GM23248 (cell line): ENCODE results near the gene KCNIP3.

ENCODE experiments used
- EZH2 ChIP-seq: fragments of 200-600 bp; sonication (generic); IDR thresholded peaks from 2 replicates; pipeline ENCODE4 v1.6.1; 2018; ENCODE audit warnings: antibody characterized with exemption, mild to moderate bottlenecking; ENCODE audit not compliant: insufficient read depth, poor library complexity, severe bottlenecking
- EZH2phosphoT487 ChIP-seq: fragments of 200-600 bp; sonication (generic); IDR thresholded peaks from 2 replicates; pipeline ENCODE4 v1.6.1; 2018; ENCODE audit warnings: antibody characterized with exemption, moderate library complexity, mild to moderate bottlenecking, low read depth; ENCODE audit not compliant: insufficient read depth

DNA sequence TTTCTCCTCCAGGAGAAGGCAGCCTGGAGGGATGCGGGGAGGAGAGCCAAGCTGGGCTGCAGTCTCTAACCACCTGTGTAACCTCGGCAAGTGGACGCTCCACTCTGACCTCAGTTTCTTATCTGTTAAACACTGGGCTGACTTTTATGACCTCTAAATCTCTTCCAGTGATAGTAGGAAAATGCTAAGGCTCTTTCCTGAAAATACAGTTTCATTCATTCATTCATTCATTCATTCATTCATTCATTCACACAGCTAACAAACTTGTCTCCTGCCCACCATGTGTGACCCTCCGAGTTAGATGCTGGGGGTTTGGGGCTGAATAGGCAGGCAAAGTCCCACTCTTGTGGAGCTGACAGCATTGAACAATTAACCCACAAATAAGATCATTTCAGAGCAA is 13.6 kb upstream of the KCNIP3 start:
- TF ChIP-seq EZH2phosphoT487 (no peak), EZH2 (no peak)
